Astrocyte of the spinal cord (primary cell): ENCODE data around the gene COG5.

Experiments
- DNase-seq: peaks from one replicate; pipeline ENCODE4 v3.0.0; 2011; ENCODE audit warnings: low read depth, low spot score
- H3K4me3 ChIP-seq: 2 replicates; pipeline ENCODE4 v1.5.1; 2011; ENCODE audit warnings: low read depth, mild to moderate bottlenecking, low read length, moderate library complexity
- in situ Hi-C: cut with HindIII; loops from 2 replicates; pipeline ENCODE4 v1.10.0; 2017; ENCODE audit warnings: low sequenced_read_pairs
- TF ChIP-seq, protein P1 (sequence below): IDR thresholded peaks from 2 replicates; pipeline ENCODE4 v1.5.1; 2012; ENCODE audit warnings: low read depth, mild to moderate bottlenecking, low read length, inconsistent platforms

The COG5 gene

GRCh38 chr7:107442678-107443077 lies 121.0 kb downstream of the COG5 start:
- DNase-seq = no peak
- in situ Hi-C loops = no loop called here
- H3K4me3 ChIP-seq = no peak overlapping the region
- TF ChIP-seq, protein P1, sequence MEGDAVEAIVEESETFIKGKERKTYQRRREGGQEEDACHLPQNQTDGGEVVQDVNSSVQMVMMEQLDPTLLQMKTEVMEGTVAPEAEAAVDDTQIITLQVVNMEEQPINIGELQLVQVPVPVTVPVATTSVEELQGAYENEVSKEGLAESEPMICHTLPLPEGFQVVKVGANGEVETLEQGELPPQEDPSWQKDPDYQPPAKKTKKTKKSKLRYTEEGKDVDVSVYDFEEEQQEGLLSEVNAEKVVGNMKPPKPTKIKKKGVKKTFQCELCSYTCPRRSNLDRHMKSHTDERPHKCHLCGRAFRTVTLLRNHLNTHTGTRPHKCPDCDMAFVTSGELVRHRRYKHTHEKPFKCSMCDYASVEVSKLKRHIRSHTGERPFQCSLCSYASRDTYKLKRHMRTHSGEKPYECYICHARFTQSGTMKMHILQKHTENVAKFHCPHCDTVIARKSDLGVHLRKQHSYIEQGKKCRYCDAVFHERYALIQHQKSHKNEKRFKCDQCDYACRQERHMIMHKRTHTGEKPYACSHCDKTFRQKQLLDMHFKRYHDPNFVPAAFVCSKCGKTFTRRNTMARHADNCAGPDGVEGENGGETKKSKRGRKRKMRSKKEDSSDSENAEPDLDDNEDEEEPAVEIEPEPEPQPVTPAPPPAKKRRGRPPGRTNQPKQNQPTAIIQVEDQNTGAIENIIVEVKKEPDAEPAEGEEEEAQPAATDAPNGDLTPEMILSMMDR = no peak

DNA sequence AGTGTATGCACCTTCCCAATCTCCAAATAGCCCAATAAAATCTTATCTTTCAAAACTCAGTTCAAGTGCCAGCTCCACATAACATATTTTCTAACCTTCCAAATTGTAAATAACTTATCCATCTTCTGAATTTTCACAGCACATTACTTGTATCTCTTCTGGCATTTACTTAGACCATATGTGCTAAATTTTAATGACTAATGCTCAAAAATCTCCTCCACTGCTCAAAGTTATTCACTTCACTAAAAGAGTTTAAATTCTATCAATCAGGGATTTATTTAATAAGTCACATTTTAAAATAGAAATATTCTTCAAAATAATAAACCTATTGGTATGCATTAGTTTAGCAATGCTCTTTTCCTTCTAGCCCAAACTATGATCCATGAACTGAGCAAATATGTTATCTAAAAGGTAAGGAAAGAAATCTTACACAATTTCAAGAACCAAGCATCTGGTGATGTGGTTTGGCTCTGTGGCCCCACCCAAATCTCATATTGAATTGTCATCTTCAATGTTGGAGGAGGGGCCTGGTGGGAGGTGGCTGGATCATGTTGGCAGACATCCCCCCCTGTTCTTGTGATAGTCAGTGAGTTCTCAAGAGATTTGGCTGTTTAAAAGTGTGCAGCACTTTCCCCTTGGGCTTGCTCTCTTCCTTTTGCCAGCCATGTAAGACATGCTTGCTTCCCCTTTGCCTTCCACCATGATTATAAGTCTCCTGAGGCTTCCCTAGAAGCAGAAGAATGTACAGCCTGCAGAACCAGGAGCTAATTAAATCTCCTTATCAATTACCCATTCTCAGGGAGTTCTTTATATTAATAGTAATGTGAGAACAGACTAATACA lies 121.9 kb downstream of the COG5 start:
- DNase-seq = no peak
- no peak overlapping the region for H3K4me3 ChIP-seq
- in situ Hi-C loops = no loop called here
- TF ChIP-seq, protein P1 = no peak

- TF ChIP-seq, protein P1 = no peak
- no peak for DNase-seq
- no peak overlapping the region for H3K4me3 ChIP-seq
- in situ Hi-C loops = no loop called here
Observed at GRCh38 chr7:107439025-107439424, 124.7 kb downstream of the COG5 start.

DNA sequence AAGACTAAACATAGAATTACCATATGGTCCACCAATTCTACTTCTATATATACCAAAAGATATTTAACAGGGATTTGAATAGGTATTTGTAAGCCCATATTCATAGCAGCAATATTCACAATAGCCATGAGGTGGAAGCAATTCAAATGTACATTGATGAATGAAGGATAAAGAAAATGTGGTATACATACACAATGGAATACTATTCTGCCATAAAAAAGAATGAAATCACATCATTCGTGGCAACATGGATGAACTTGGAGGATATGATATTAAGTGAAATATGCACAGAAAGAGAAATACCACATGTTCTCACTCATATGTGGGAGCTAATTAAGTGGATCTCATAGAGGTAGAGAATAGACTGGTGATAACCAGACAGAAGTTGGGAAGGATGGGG lies 128.0 kb downstream of the COG5 start:
- in situ Hi-C loops = no loop called here

DNA sequence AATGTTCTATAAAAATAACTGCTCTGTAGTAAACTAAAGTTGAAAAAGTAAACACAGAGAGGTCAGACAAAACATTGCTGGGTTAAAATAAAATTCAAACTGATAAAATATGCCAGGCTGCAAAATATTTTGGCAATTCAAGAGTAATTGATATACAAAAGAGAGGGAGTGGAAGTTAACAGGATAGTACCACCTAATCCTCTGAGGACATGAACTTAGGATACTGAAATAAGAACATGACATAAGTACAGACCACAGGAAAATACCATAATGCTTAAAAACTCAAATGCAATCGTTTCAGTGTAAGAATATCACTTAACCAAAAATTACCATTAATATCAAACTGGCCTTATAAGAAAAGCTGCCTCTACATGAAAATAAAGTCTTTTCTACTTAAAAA lies 131.5 kb downstream of the COG5 start:
- in situ Hi-C loops = no loop called here
- no peak for DNase-seq
- TF ChIP-seq, protein P1 = no peak
- no peak overlapping the region for H3K4me3 ChIP-seq

More for the DNA sequence above, 128.0 kb downstream of the COG5 start:
- DNase-seq = no peak
- no peak overlapping the region for H3K4me3 ChIP-seq
- TF ChIP-seq, protein P1 = no peak

DNA sequence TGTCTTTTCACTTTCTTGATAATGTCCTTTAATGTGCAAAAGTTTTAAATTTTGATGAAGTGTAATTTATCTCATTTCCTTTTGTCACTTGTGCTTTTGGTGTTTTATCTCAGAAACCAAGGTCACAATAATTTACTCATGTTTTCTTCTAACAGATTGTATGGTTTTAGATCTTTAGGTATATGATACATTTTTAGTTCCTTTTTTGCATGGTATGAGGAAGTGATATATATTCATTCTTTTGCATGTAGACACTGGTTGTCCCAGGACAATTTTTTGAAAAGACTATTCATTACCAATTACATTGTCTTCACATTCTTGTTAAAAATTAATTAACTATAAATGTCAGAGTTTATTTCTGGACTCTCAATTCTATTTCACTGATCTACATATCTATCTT lies 133.7 kb downstream of the COG5 start:
- TF ChIP-seq, protein P1 = no peak
- no peak for DNase-seq
- H3K4me3 ChIP-seq = no peak overlapping the region
- in situ Hi-C loops = no loop called here

- TF ChIP-seq, protein P1 = no peak
- in situ Hi-C loops = no loop called here
- DNase-seq = no peak
- no peak overlapping the region for H3K4me3 ChIP-seq
Observed at GRCh38 chr7:107428642-107429041, 135.1 kb downstream of the COG5 start.
